Activated naive CD4-positive, alpha-beta T cell (primary cell): Measurements from ENCODE around the gene BLOC1S4.
"Not testable (repeated sequence)": the region's sequence is repeated elsewhere in the genome, so short reads cannot be mapped to it uniquely, and the experiment has no call there.

Source experiments
- DNase-seq, 4 experiments: peaks; one replicate each; lab custom pipeline; 2025; lab: John Stamatoyannopoulos, UW

BLOC1S4 gene

DNA sequence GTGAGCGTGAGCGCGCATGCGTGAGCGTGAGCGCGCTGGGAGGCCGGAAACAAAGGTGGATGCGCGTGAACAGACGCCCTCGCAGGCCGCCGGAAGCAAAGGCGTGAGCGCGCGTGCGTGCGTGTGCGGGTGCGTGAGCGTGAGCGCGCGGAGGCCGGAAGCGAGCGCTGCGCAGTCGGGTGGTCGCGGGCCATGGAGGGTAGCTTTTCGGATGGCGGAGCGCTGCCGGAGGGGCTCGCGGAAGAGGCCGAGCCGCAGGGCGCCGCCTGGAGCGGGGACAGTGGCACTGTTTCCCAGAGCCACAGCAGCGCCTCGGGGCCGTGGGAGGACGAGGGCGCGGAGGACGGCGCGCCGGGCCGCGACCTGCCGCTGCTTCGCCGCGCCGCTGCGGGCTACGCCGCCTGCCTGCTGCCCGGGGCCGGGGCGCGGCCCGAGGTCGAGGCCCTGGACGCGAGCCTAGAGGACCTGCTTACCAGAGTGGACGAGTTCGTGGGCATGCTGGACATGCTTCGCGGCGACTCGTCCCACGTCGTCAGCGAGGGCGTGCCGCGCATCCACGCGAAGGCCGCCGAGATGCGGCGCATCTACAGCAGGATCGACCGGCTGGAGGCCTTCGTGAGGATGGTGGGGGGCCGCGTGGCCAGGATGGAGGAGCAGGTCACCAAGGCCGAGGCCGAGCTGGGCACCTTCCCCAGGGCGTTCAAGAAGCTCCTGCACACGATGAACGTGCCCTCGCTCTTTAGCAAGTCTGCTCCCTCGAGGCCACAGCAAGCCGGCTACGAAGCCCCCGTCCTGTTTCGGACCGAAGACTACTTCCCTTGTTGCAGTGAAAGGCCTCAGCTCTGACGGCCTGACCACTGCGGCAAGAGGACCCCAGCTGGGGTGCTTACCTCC lies at the start of gene BLOC1S4:
BLOC1S4 (plus strand) TSS at position 157 of the 894 bp plus-strand sequence; CDS start at position 193, 36 bp downstream.
- DNase-seq: peak; percentile 65 to 84 (median 74)

DNA sequence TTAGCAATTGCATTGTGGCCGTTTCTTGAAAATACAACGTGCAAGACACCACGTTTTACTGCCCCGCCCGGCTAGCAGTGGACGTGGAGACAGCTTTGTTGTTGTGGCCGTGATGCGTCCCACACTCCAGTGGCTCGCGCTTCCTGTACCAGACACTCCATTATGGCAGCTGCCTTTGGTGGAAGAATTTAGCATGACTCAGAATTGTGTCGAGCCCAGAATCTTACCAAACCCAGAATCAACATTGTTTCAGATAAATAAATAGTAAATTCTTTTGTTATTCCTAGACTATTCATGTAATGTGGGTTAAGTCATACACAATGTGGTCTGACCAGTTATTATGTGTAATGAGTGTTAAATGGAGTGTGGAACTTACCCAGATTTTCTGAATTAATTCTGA lies 47.6 kb upstream of the BLOC1S4 start:
- DNase-seq: no peak

DNA sequence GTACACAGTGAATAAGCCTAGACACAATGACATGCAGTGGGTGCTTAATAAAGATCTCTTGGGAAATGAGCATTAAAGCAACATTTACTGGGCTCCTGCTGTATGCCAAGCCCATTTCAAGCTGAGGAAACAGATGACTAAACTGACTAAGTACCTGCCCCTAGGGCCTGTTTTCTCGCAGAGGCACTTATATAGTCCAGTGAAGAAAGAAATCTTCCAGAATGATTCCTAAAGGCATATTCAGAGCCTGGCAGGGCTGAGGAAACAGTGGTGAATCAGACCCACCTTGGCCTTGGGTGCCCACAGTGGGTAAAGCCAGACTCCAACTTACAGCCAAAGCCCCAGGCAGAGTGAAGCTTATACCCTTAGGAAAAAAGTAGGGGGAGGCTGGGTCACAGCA lies 44.3 kb upstream of the BLOC1S4 start:
- no peak for DNase-seq

DNA sequence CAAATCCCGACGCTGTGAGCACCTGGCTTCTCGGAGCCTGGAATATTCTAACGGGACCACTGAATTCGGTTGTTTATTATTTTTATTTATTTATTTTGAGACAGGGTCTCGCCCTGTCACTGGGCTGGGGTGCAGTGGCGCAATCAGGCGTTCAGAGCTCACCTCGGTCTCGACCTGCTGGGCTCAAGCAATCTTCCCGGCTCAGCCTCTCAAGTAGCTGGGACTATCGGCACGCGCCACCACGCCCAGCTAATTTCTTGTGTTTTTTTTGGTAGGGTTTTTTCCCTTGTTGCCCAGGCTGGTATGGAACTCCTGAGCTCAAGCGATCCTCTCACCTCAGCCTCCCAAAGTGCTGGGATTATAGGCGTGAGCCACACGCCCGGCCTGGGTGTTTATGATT lies 43.8 kb upstream of the BLOC1S4 start:
- DNase-seq: no peak

- not testable (repeated sequence) for DNase-seq
Measured at GRCh38 chr4:6672541-6673190, 43.3 kb upstream of the BLOC1S4 start.

- DNase-seq: peak in 2 of 4 experiments; percentile 46 to 48
Measured at GRCh38 chr4:6673191-6673659, 42.7 kb upstream of the BLOC1S4 start.

- DNase-seq: peak; percentile 79 to 93 (median 90)
Measured at GRCh38 chr4:6673660-6674499, 42.1 kb upstream of the BLOC1S4 start.

DNA sequence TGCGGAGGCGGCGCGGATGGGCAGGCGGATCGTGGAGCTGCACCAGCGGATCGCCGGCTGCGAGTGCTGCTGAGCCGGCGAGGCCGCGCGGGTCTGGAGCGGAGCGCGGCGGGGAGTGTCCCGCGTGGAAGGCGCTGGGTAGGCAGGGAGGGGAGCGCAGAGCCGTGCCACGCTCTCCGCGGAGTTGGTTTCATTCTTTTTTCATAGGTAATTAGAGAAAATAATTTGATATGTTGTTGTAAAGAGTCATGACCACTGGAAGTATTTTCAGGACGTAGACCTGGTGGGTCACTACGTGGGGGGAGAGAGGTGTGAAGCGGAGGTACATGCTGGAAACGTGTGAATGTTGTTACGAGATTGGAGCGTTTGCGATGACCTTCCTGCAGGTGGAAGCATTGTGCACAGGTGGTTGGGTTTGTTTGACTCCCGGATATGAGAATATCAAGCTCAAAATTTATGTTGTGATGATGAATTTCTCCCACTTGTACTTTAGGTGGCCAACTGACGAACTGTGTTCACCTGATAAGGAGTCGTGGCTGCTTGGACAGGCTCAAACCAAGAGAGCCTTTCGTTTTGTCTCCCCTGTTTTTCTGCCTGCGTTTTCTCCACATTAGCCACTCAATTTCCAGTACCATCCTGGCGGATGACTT lies 41.3 kb upstream of the BLOC1S4 start:
- peak in 2 of 4 experiments; percentile 34 to 36 for DNase-seq

DNA sequence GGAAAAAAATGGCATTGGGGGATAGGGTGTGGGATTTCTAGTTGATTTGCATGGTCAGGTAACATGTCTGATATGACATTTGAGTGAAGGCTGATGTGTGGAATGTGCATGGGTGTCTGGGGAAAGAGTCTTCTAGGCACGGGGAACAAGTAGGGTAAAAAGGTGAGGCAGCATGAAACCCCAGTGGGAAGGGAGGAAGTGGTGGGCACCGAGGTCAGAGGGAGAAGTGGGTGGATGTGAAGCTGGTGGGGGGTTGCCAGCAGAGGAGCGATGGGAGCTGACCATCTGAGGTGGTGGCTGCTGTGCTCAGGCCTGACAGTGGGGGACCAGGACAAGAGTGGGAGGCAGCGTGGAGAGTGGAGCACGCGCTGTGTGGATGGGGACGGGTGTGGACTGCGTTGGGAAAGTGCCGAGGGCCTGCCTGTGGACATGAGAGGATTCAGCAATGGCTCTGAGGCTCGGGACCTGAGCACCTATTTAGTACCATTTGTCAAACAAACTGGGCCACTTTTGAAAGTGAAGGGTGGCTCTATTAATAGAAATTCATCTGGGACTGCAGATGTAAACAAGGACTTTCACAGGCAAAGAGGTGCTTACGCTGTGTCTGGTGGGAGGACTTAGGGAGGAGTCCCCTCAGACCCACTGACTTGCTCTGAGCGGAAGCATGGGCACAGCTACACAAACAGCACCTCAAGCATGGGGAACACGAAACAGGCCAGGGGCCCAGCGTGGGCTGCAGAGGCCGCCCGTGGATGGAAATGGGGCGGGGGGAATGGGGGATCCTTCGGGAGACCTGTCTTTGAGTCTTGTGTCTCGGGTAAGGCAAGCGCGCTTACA lies 39.0 kb upstream of the BLOC1S4 start:
- no peak for DNase-seq

- no peak for DNase-seq
Measured at GRCh38 chr4:6680372-6681034, 35.5 kb upstream of the BLOC1S4 start.

DNA sequence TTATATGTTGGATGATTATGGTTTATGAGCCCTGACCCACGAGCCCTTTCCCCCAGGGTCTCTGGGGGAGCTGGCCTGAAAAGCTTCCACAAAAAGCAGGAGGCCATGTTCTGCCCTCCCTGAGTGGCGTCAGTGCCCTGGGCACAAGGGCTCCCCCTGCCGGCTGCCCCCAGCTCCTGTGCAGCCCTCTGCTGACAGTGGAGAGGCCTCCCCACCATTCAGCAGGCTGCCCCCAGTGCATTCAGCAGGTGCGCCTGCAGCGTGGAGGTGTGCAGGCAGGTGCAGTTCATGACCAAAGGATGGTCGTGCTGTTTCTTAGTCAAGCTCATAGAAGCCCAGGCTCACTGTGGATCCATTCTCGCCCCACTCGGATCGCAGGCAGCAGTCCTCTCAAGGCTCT lies 34.8 kb upstream of the BLOC1S4 start:
- DNase-seq: no peak

GRCh38 chr4:6682862-6683590 lies 32.9 kb upstream of the BLOC1S4 start:
- no peak for DNase-seq

- DNase-seq: no peak
Measured at GRCh38 chr4:6684656-6685055, 31.3 kb upstream of the BLOC1S4 start.

DNA sequence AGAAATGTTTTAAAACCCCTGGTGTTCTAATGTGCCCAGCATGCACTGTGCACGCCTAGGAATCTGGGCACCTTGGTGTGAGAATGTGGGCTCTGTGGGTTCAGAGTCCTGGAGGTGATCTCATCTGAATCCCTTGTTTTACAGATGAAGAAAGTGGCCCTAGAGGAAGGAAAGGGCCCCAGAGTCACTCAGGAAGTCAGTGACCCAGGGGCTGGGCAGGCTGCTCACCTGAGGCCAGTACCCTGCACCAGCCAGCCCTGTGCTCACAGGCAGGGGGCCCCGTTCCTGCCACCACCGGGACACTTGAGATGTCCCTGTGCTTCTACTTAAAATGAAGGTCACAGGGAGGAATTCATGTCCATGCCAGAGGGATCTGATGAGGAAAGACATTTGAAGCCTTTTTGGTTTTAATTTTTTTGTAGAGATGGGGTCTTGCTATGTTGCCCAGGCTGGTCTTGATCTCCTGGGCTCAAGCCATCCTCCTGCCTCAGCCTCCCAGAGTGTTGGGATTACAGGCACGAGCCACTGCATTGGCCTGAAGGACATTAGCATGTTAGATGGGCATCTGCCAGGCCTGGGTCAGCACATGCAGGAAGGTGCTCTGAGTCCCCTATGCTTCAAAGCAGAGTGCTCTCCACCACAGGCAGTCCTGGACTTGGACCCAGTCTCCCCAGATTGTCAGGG lies 29.7 kb upstream of the BLOC1S4 start:
- DNase-seq: no peak

- DNase-seq: no peak
Measured at GRCh38 chr4:6687947-6688878, 27.8 kb upstream of the BLOC1S4 start.

- peak in 3 of 4 experiments; percentile 30 to 50 (median 43) for DNase-seq
Measured at GRCh38 chr4:6688879-6689505, 27.0 kb upstream of the BLOC1S4 start.

DNA sequence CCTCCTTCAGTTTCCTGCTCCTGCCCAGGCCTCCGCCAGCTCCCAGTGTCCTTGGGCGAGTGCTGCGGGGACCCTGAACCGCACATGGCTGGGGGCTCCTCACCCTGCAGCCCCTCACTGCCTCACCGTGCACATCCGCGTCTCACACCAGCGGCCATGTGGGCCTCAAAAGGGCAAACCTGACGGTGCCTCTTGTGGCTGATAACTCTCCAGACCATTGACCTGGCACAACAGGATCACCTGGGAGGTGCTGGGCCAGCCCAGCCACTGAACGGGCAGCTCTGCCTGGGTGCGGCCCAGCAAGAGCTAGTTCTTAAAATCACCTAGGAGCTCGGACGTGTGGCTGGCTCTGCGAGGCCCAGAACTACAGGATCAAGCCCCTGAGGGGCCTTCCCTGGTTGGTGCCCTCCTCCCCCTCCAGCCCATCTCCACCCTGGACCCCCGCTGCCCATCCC lies 26.4 kb upstream of the BLOC1S4 start:
- DNase-seq: no peak
